Natural killer cell (primary cell): ENCODE data around the gene SH3GLB1. TPM values are rescaled to one million over a fixed set of nuclear protein-coding genes. Genes with fewer than 3 reads are reported as not detected.

Source experiments
- ATAC-seq, 3 donors: fragments of 150-1000 bp in 2 of 3; fragments of 200-7000 bp in 1 of 3; cut with Tn5 transposase; 1 replicate in 1 of 3; 2 replicates in 2 of 3; pipeline ENCODE4 v1.10.0; 2021; ENCODE audit warnings: mild to moderate bottlenecking in 2 of 3, moderate library complexity in 2 of 3
- DNase-seq, 2 donors: peaks; one replicate each; pipeline versions ENCODE4 v3.0.0 to v3.0.0-alpha.2; 2013 to 2021; ENCODE audit warnings: mixed read lengths in 1 of 2
- H3K27ac ChIP-seq: one replicate; pipeline ENCODE4 v1.5.1; 2013; ENCODE audit warnings: mild to moderate bottlenecking, low read length
- H3K27me3 ChIP-seq: one replicate; pipeline ENCODE4 v1.6.1; 2013; ENCODE audit warnings: low read length; ENCODE audit not compliant: control insufficient read depth, insufficient read depth
- H3K36me3 ChIP-seq: one replicate; pipeline ENCODE4 v1.6.1; 2013; ENCODE audit warnings: low read length; ENCODE audit not compliant: control insufficient read depth, insufficient read depth
- H3K4me1 ChIP-seq: one replicate; pipeline ENCODE4 v1.6.1; 2013; ENCODE audit warnings: low read length; ENCODE audit not compliant: control insufficient read depth, insufficient read depth
- H3K4me3 ChIP-seq: one replicate; pipeline ENCODE4 v1.5.1; 2013; ENCODE audit warnings: low read length
- H3K9me3 ChIP-seq: one replicate; pipeline ENCODE4 v1.6.1; 2013; ENCODE audit warnings: low read length; ENCODE audit not compliant: control insufficient read depth, insufficient read depth
- H3K27ac Mint-ChIP-seq, 2 donors: one replicate each; pipeline ENCODE4 v1.8.0; 2022; ENCODE audit warnings: mild to moderate bottlenecking in 2 of 2, mixed read lengths in 2 of 2, moderate library complexity in 1 of 2
- H3K27me3 Mint-ChIP-seq, 2 donors: one replicate each; pipeline ENCODE4 v1.8.0; 2022; ENCODE audit warnings: low read depth in 2 of 2, mixed read lengths in 2 of 2
- H3K36me3 Mint-ChIP-seq: one replicate; pipeline ENCODE4 v1.8.0; 2022; ENCODE audit warnings: mixed read lengths
- H3K4me1 Mint-ChIP-seq, 2 donors: one replicate each; pipeline ENCODE4 v1.8.0; 2022; ENCODE audit warnings: mixed read lengths in 2 of 2
- H3K4me3 Mint-ChIP-seq: one replicate; pipeline ENCODE4 v1.8.0; 2022; ENCODE audit warnings: mild to moderate bottlenecking, moderate library complexity, mixed read lengths
- H3K9me3 Mint-ChIP-seq, 2 donors: one replicate each; pipeline ENCODE4 v1.8.0; 2022; ENCODE audit warnings: mixed read lengths in 2 of 2
- WGBS: methylation state at CpG from one replicate; pipeline ENCODE4 v1.1.7; 2013; ENCODE audit warnings: missing lambda C conversion rate; ENCODE audit not compliant: insufficient coverage; 5-methylcytosine and 5-hydroxymethylcytosine counted together
- intact Hi-C: fragments of 100-400 bp; cut with micrococcal nuclease; formaldehyde crosslinking; loops from one replicate; pipeline ENCODE4 v1.14.2; 2022
- total RNA-seq, 4 donors: library from RNA; stranded (reverse); fragments of 120-200 nt in 1 of 4; gene quantifications; one replicate each; pipeline versions ENCODE4 v1.2.3 to v1.2.4, GENCODE V29; 2013 to 2022
- TF ChIP-seq, protein P1 (sequence below): fragments of 200-600 bp; IDR thresholded peaks from one replicate; pipeline ENCODE4 v1.8.0; 2022; ENCODE audit warnings: antibody characterized with exemption

Gene SH3GLB1
- total RNA-seq, 3 donors from 2014 or later (not counting 1 experiment from before 2014, with no cell fraction given) = 98.1 to 114 (median 109) TPM

DNA sequence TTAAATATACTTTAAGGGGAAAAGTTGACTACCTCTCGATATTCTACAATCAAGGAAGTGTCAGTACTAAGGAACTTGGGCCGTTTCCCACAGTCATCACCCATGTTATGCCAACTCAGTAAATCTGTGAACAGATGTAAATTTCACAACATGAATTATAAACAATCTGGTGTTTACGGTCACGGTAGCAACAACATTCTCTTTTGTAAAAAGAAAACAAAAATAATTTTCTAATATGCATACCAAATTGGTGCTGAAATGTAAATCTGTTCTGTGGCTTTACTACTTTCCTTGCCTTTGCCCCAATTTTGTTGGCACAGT, 1.2 kb downstream of the SH3GLB1 start:
- Mint-ChIP-seq H3K27me3 (no peaks in the 10 kb centered on the region), H3K9me3 (no peaks in the 10 kb centered on the region), H3K27ac (peak overlapping the region; percentile 96 to 99), H3K36me3 (no peaks in the 10 kb centered on the region), H3K4me1 (peaks cover 66 to 74% of the 10 kb centered on the region in 2 donors), H3K4me3 (peak overlapping the region; percentile 98)
- intact Hi-C loops = loop anchor here (5.0 to 10.0 kb wide), 3 partner anchors 308 to 1979 kb away; partner anchors contain the start of genes ODF2L and PKN2
- DNase-seq (no peak), ATAC-seq (no peak)
- 0% methylated on average over 4 of the region's 4 CpGs for WGBS
- no peaks in the 10 kb centered on the region for H3K9me3 ChIP-seq
- no peaks in the 10 kb centered on the region for H3K27me3 ChIP-seq
- TF ChIP-seq, protein P1, sequence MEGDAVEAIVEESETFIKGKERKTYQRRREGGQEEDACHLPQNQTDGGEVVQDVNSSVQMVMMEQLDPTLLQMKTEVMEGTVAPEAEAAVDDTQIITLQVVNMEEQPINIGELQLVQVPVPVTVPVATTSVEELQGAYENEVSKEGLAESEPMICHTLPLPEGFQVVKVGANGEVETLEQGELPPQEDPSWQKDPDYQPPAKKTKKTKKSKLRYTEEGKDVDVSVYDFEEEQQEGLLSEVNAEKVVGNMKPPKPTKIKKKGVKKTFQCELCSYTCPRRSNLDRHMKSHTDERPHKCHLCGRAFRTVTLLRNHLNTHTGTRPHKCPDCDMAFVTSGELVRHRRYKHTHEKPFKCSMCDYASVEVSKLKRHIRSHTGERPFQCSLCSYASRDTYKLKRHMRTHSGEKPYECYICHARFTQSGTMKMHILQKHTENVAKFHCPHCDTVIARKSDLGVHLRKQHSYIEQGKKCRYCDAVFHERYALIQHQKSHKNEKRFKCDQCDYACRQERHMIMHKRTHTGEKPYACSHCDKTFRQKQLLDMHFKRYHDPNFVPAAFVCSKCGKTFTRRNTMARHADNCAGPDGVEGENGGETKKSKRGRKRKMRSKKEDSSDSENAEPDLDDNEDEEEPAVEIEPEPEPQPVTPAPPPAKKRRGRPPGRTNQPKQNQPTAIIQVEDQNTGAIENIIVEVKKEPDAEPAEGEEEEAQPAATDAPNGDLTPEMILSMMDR = no peak
- H3K36me3 ChIP-seq = peaks cover under 1% of the 10 kb centered on the region
- peaks cover 3% of the 10 kb centered on the region for H3K4me1 ChIP-seq
- peak overlapping the region; percentile 92 for H3K27ac ChIP-seq
- H3K4me3 ChIP-seq = peak overlapping the region; percentile 77

DNA sequence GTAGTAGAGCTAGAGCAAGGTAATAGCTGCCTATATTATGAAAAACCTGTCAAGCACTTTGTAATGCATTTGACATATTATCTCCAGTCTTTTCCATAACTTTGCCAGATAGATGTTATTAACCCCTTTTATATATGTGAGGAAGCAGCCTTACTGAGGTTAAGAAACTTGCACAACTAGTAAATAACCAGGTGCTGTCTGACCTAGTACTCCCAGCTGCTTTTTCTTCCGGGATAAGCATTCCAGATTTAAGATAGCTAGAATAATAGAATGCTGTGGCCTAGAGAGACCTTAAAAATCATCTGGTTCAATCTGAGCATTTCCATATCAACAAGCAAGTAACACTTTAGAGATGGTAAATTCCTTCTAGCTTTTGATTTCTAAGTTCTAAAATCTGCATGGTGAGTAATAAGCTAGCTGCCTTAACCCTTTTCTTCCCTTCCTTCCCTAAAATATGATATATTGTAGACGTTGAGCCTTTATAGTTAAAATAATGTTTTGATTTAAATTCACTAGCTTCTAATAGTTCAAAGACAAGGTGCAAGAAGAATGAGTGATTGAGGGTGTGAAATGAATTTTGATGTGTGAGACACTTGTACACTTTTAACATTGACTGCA, 1.8 kb downstream of the SH3GLB1 start:
- intact Hi-C loops = loop anchor here (5.0 to 10.0 kb wide), 3 partner anchors 309 to 1979 kb away; partner anchors contain the start of genes ODF2L and PKN2
- H3K27ac Mint-ChIP-seq = peak overlapping the region; percentile 96 to 99
- H3K9me3 Mint-ChIP-seq = no peaks in the 10 kb centered on the region
- no peak for ATAC-seq
- TF ChIP-seq, protein P1 = no peak
- no peaks in the 10 kb centered on the region for H3K27me3 ChIP-seq
- H3K4me3 ChIP-seq = peak overlapping the region; percentile 77
- peaks cover 68 to 77% of the 10 kb centered on the region in 2 donors for H3K4me1 Mint-ChIP-seq
- peaks cover 3% of the 10 kb centered on the region for H3K4me1 ChIP-seq
- peaks cover 3% of the 10 kb centered on the region for H3K36me3 ChIP-seq
- H3K4me3 Mint-ChIP-seq = peak overlapping the region; percentile 98
- peak overlapping the region; percentile 92 for H3K27ac ChIP-seq
- H3K9me3 ChIP-seq = no peaks in the 10 kb centered on the region
- 67% methylated on average over 1 of the region's 2 CpGs for WGBS
- no peak for DNase-seq
- H3K27me3 Mint-ChIP-seq = no peaks in the 10 kb centered on the region
- H3K36me3 Mint-ChIP-seq = no peaks in the 10 kb centered on the region

DNA sequence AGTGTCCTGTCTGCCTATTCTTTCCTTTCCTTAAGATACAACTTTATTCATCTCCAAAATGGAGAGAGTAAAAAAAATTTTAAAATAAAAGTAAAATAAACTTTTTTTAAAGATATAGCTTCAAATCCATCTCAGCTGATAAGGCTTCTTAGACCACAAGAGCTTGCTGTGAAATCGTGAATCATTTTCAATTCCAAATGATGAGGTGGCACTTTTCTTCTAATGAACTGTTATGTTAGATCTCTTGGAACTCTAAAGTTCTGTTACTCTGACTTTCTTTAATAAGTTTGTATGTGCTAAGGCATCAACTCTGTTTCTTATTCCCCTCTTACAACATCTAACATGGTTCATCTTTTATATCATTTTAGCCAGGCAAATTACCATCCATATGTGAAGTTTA, 4.5 kb downstream of the SH3GLB1 start:
- intact Hi-C loops = loop anchor here (5.0 to 10.0 kb wide), 3 partner anchors 312 to 1976 kb away; partner anchors contain the start of genes ODF2L and PKN2
- H3K4me1 ChIP-seq = peaks cover 9% of the 10 kb centered on the region

More for the DNA sequence above, 4.5 kb downstream of the SH3GLB1 start:
- H3K4me3 ChIP-seq = no peak overlapping the region
- no peaks in the 10 kb centered on the region for H3K9me3 Mint-ChIP-seq
- DNase-seq (no peak), ATAC-seq (no peak)
- H3K36me3 ChIP-seq = peaks cover 3% of the 10 kb centered on the region
- no peaks in the 10 kb centered on the region for H3K27me3 ChIP-seq
- H3K4me3 Mint-ChIP-seq = peak overlapping the region; percentile 22
- peak overlapping the region; percentile 59 to 84 for H3K27ac Mint-ChIP-seq
- H3K27me3 Mint-ChIP-seq = no peaks in the 10 kb centered on the region
- peaks cover 53 to 68% of the 10 kb centered on the region in 2 donors for H3K4me1 Mint-ChIP-seq
- TF ChIP-seq, protein P1 = no peak
- H3K9me3 ChIP-seq = no peaks in the 10 kb centered on the region
- 0% methylated on average over 1 of the region's 1 CpG for WGBS
- no peaks in the 10 kb centered on the region for H3K36me3 Mint-ChIP-seq
- H3K27ac ChIP-seq = no peak overlapping the region
